CD4-positive, alpha-beta T cell treated with Interleukin-4 for 1 hour (primary cell): ENCODE data around the gene HNRNPLL.
"Not testable (repeated sequence)": the region's sequence is repeated elsewhere in the genome, so short reads cannot be mapped to it uniquely, and the experiment has no call there.

Source experiments
- DNase-seq, 2 donors: peaks; one replicate each; pipeline ENCODE4 v3.0.0-alpha.2; 2020 to 2022

HNRNPLL gene

DNA sequence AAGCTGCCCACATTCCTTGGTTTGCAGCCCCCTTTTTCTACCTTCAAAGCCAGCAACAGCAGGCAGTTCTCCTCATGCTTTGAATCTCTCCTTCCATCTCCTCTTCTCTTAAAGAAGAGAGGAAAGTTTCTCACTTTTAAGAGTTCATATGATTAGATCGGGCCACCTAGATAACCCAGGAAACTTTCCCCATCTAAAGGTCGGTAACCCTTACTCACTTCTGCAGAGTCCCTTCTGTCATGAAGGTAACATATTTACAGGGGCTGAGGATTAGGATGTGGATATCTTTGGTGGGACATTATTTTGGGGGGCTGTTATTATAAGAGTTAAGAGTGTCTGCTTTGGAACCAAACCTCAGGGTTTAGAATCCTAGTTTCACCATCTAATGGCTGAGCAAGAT is 51.0 kb downstream of the HNRNPLL start:
- DNase-seq: no peak

DNA sequence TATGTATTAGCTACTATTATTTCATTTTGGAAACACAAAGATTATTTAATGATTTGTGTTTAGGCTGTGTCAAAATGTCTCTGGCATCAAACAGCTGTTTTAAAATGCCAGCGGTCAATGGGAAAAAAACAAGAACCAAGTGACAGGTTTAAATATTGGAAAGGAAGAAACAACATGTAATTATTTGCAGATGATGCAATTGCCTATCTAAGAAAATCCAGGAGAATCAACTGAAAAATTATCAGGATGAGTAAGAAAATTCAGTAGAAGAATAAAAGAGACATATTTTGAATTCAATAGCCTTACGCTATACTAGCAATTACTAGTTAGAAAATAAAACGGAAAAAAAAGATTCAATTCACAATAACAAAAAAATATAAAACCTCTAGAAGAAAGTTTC is 51.6 kb downstream of the HNRNPLL start:
- no peak for DNase-seq

DNA sequence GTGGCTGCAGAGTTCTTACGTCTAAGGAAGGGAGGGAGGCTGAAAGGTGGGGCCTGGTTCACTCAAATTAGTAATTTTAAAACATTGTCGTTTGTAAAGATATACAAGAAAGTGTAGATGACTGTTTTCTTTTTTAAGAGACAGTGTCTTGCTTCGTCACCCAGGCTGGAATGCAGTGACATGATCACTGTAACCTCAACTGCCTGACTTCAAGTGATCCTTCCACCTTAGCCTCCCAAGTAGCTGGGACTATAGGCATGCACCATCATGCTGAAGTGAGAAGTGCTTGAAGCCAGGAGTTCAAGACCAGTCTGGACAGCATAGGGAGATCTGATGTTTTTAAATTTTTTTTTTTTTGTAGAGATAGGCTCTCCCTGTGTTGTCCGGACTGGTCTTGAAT is 52.9 kb downstream of the HNRNPLL start:
- DNase-seq: no peak

DNA sequence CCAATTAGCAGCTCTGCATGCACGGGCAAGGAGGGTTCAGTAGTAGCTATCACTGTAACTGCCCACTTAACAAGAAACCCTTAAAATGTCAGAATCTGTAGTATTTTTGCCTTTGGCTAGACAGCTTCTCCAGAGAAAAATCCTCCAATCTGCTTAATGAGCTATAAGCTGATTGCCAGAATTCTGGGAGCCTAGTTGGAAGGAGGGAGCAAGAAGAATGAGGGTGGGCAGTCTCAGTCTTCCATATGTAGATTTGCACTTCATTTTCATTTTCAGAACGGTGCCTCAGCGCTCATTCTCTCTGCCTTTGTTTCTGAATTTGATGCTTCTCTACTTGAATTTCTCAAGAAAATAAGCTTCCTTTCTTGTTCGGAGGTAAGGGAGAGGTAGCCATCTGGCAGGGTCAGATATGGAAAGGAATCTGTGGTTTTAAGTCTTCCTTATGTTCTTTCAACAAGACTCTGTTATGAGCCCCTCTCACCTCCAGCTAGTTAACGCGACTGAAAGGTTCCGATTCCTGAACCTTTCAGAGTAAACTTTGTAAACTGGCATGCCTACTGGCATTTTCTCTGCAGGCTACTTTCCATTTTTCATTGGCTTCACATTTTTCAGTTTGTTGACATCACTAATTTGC is 53.5 kb downstream of the HNRNPLL start:
- DNase-seq: no peak

DNA sequence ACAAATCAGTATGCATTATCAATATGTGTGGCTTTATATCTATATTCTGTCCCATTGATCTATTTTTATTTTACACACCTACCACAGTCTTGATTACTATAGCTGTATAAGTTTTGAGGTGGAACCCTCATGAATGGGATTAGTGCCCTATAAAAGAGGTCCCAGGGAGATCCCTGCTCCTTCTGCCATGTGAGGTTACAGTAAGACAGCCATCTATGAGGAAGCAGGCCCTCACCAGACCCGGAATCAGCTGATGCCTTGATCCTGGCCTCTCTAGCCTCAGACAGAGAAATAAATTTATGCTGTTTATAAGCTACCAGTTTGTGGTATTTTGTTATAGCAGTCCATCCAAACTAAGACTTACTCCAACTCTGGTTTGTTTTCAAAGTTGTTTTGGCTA is 54.9 kb downstream of the HNRNPLL start:
- no peak for DNase-seq

DNA sequence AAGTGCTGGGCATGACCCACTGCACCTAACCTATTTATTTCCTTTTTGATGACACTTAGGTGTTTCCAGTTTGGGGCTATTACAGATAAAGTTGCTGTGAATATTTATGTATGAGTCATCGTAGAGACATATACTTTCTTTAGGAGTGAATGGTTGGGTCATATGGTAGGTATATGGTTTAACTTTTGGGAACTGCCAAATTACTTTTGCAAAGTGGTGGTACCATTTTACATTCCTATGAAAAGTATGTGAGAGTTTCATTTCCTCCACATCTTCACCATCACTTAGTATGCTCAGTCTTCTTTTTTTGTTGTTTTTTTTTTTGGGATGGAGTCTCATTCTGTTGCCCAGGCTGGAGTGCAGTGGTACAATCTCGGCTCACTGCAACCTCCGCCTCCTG is 56.1 kb downstream of the HNRNPLL start:
- no peak for DNase-seq

DNA sequence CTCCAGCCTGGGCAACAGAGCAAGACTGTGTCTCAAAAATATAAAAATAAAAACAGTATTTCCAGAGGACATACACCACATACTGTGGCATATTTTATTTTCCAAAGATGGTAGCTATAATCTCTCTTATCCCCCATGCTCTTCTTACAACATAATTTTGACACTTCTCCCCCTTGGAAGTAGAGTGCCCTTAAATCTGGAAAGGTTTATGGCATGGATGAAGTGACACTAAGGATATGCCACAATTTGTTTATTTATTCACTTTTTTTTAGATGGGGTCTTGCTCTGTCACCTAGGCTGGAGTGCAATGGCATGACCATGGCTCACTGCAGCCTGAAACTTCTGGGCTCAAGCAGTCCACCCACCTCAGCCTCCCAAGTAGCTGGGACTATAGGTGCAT is 56.7 kb downstream of the HNRNPLL start:
- no peak for DNase-seq

- DNase-seq: not testable (repeated sequence)
Observed at GRCh38 chr2:38542248-38542631, 60.5 kb downstream of the HNRNPLL start.

DNA sequence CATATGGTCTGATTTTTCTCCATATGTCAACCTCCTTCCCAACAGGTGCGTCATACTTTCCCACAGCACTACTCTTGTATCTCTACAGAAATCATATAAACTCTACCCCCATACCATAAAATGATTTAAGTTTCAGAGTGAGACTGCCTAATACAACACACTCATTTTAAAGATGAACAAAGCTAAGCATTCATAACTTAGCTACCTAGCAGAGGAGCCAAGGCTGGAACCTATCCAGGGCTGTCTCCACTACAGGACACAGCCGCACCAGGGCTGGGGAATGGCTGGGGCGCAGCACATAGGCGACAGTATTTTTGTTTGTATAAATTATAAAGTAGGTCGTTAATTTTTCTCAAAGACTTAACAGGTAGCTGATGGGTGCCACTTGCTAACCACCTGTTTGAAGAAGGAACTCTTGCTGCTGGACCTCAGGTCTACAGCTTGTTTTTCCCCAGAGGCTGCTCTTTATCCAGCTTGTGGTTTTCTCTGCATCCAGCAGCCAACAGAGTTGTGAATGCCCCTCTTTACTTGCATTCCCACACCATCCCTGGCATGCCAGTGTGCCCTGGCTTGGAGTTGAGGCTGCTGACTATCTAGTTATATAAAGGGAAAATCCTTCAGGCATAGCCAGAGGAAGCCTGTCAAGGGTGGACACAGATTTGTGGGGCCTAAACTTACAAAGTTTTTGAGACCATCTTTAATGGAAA is 62.0 kb downstream of the HNRNPLL start:
- DNase-seq: no peak

- DNase-seq: no peak
Observed at GRCh38 chr2:38539086-38539485, 63.6 kb downstream of the HNRNPLL start.

DNA sequence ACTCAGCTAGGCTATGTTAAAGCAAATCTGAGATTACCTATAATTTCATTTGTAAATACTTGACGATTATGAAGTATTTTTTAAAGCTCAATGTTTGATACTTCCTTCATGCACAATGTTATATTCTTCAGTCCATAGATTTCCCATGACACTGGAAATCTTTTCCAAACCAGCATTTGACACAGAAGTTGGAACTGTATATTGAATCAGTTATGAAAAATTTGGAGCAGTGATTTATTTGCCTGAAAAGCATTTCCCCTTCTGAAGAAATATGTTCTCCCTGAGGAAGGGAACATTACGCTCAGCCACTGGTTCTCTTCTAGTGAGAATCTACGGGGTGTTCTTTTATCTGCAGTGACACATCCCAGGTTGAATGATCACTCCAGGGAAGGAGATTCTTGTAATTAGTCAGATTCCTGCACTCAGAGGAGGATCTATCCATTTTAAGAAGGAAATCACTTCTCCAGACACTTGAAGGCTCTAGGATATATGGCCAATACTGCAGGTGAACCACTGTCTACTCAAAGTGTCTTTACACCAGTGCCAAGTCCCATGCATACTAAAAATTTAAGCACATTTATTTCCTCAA is 64.7 kb downstream of the HNRNPLL start:
- no peak for DNase-seq

- DNase-seq: not testable (repeated sequence)
Observed at GRCh38 chr2:38537296-38537695, 65.4 kb downstream of the HNRNPLL start.

DNA sequence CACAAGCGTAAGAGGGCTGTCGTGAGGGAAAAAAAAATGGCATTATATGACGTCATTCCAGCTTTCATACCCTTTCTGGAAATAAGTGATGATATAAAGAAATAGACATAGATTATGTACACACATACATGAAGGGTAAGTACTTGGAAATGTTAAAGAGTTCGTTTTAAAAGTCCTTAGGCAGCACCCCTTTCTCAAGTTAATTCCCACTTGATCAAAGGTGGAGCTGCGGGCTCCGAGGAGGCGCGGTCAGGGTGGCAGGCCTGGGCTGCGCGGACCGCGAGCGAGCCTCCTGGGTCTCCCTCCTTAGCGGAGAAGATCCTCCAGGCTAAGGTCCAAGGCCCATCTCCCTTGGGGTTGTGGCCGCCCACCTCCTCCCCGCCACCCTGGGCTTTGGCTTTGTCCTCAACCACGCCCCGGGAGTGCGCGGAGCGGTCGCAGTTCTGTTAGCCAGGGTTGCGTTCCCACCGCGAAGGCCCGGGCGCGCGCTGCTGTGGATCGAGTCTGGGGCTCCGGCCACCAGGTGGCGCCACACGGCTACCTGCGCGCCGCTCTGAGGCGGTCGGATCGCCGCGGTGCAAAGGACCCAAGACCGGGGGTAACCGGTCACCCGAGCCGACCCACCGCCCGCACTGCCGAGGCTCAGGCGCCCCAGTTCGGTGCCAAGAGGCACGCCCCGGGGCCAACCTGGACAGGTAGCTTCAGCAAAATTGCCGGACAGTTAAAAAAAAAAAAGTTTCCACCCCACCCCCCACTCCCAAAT is 66.8 kb downstream of the HNRNPLL start:
- DNase-seq: peak; percentile 69 to 75

DNA sequence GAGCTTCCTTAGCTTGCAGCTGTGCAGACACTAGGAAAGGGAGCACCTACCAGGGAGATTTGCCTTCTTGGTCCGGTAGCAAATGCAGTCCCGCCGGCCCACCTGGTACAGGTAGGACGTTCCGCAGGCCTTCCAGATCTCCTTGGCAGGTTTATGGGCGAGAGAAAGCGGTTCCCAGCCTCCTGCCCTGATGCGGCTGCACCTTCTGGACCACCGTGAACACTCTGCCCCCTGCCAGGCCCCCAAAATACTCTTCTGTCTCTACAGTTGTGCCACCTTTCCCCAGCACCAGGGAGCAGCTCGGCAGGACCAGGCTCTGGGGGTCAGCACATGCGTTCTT is 67.4 kb downstream of the HNRNPLL start:
- no peak for DNase-seq

- DNase-seq: no peak
Observed at GRCh38 chr2:38534746-38535403, 67.9 kb downstream of the HNRNPLL start.

DNA sequence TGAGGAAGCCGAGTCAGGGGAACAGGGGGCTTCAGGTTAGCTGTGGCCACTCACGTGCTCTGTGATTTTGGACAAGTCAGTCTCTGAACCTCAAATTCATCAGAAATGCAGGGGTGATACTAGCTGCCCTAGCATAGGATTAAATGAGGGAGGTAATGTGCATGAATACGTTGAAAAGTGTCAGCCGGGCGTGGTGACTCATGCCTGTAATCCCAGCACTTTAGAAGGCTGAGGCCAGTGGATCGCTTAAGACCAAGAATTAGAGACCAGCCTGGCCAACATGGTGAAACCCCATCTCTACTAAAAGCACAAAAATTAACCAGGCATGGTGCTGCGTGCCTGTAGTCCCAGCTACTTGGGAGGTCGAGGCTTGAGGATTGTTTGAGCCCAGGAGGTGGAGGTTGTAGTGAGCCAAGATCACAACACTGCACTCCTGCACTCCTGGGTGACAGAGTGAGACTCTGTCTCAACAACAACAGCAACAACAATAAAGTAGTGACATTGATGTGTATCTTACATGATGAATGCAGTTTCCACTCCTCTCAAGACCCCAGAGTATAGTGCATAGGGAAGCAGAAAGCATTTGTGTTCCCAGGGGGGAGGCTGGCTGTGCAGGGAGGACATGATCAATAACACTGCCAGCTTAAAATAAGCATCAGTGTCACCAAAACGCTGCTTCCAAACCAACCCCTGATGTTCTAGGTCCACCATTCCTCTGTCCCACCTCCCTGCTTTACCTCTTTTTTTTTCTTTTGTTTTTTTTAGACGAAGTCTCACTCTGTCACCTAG is 68.8 kb downstream of the HNRNPLL start:
- no peak for DNase-seq

GRCh38 chr2:38533180-38533579 is 69.5 kb downstream of the HNRNPLL start:
- peak in 1 of 2 donors; percentile 66 for DNase-seq

GRCh38 chr2:38532366-38532765 is 70.4 kb downstream of the HNRNPLL start:
- no peak for DNase-seq

DNA sequence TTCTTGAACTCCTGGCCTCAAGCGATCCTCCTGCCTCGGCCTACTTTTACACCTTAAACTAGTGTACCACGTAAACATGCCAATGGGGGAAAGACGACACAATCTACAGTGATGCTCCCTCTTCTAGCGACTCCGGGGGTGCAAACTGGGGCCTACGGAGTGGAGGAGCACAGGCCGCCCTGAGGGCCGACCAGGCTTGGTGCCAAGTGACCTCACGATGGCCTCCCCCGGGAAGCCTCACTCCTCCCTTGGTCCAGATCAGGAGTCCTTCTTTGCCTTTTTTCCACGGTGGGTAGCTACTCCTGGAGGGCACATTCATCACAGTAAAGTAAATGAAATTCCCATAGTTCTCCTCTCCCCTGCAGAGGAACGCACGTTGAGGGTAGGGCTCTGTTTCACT is 73.5 kb downstream of the HNRNPLL start:
- no peak for DNase-seq

- DNase-seq: no peak
Observed at GRCh38 chr2:38528534-38528933, 74.2 kb downstream of the HNRNPLL start.

DNA sequence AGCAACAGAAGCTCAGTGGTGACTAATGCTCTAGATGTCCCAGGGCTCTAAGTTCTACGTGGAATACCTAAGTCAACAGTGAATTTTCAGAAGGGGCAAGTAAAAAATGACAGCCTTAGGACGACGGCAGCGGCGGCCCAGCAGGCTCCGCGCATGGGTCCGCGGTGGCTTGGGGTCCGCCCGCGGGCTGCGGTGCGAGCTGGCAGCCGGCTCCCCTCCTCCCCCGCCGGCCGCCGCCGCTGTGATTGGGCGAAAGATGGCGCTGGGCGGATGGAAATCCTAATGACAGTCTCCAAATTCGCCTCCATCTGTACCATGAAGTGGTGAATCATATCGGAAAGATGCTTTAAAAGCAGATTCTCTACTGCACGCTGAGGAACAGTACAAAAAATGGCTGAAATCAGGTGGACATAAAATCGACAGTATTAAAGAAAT is 74.7 kb downstream of the HNRNPLL start:
- DNase-seq: peak in 1 of 2 donors; percentile 8

- DNase-seq: no peak
Observed at GRCh38 chr2:38527338-38528007, 75.3 kb downstream of the HNRNPLL start.
